Measurements from ENCODE around the gene AKAP12.
A peak's percentile ranks its signal among the peaks of the same experiment; 100 is the strongest.

AKAP12 gene, protein sequence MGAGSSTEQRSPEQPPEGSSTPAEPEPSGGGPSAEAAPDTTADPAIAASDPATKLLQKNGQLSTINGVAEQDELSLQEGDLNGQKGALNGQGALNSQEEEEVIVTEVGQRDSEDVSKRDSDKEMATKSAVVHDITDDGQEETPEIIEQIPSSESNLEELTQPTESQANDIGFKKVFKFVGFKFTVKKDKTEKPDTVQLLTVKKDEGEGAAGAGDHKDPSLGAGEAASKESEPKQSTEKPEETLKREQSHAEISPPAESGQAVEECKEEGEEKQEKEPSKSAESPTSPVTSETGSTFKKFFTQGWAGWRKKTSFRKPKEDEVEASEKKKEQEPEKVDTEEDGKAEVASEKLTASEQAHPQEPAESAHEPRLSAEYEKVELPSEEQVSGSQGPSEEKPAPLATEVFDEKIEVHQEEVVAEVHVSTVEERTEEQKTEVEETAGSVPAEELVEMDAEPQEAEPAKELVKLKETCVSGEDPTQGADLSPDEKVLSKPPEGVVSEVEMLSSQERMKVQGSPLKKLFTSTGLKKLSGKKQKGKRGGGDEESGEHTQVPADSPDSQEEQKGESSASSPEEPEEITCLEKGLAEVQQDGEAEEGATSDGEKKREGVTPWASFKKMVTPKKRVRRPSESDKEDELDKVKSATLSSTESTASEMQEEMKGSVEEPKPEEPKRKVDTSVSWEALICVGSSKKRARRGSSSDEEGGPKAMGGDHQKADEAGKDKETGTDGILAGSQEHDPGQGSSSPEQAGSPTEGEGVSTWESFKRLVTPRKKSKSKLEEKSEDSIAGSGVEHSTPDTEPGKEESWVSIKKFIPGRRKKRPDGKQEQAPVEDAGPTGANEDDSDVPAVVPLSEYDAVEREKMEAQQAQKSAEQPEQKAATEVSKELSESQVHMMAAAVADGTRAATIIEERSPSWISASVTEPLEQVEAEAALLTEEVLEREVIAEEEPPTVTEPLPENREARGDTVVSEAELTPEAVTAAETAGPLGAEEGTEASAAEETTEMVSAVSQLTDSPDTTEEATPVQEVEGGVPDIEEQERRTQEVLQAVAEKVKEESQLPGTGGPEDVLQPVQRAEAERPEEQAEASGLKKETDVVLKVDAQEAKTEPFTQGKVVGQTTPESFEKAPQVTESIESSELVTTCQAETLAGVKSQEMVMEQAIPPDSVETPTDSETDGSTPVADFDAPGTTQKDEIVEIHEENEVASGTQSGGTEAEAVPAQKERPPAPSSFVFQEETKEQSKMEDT (N-terminal part only)

DNA sequence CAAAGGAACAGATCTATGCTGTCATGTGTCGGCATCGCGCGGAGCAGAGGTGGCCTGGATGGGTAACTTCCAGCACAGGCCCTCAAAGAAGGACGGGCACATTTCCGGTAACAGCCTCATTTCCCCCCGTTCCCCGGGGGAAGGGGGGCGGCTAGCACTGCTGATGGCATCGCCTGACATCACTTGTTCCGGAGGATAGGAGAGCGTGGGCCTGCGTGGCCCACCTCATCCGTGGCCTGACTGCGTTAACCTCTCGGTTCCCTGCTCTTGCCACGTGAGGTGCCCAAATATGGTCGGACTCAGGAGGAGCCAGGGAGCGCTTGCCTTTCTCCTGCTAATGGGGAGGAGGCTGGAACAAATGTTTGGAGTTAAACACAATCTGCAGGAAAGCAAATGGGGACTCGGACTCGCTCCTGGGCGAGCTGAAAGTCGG, at the start of gene AKAP12:
Gene AKAP12, plus strand, starts transcription at position 365 of the 433 bp plus-strand sequence. CDS start 596 bp downstream, outside the sequence.
- DNase-seq (ENCODE audit: insufficient read length, low spot score) (no peak), FAIRE-seq (no peak)

DNA sequence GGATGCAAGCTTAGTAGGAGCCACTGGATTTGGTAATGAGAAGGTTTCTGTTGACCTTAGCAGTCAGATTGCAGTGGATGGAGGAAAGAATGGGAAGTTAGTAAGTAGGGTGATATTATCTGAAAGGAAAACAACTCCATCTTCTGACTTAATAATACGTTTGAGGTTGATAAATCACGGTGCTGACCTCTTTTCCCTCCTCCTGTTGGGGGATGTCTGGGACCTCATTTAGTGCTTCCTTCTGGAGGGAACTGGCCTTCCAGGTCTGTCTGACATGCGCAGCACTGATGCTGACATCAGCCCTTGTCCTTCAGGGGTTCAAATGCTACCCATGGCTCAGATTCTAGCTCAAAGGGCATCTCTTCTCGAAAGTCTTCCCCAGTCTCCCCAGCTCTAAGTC, 48.2 kb upstream of the AKAP12 start:
- FAIRE-seq (no peak), DNase-seq (ENCODE audit: insufficient read length, low spot score) (no peak)

DNA sequence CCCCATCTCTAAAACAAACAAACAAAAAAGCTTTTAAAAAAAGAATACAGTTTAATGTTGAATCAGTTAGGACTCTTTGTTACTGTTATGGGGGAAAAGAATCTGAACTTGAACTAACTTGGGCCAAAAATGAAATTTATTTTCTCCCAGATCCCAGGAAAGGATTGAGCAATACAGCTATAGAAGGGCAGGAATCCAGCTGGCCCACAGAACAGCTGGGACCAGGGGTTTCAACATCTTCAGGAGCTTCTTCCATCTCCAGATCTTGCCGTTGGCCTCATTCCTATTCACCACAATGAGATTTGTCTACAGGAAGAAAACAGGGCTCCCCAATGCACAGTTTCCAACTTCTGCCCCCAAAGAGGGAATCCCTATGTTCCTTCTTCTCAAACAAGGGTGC, 43.2 kb upstream of the AKAP12 start:
- FAIRE-seq (no peak), DNase-seq (ENCODE audit: insufficient read length, low spot score) (no peak)

DNA sequence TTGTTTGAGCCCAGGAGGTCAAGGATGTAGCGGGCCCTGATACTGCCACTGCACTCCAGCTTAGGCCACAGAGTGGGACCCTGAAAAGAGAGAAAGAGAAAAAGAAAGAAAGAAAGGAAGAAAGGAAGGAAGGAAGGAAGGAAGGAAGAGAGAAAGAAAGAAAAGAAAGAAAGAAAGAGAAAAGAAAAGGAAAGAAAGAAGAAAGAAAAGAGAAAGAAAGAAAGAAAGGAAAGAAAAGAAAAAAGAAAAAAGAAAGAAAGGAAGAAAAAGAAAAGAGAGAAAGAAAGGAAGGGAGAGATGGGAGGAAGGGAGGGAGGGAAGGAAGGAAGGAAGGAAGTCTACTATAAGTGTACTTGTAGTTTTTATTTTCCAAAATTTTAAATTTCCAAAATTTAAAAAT, 42.2 kb upstream of the AKAP12 start:
- no peak for DNase-seq (ENCODE audit: insufficient read length, low spot score)
- no peak for FAIRE-seq

DNA sequence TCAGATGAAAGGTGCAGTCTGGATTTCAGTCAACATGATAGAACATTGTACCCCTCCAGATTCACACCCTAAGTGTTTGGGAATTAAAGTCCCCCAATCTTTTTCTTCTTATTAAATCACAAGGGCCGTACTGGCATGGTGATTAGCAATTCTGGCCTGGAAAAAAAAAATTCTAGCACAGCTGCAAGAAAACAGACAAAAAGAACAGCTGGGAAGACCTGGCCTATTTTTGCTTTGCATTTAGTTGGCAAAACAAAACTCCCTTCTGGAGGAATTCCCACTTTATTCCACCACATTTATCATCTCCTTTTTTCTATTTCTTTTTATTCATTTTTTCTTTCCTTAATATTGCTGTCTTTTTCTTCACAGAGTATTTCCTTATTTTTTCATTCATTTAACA, 39.8 kb upstream of the AKAP12 start:
- DNase-seq (ENCODE audit: insufficient read length, low spot score) (no peak), FAIRE-seq (no peak)

DNA sequence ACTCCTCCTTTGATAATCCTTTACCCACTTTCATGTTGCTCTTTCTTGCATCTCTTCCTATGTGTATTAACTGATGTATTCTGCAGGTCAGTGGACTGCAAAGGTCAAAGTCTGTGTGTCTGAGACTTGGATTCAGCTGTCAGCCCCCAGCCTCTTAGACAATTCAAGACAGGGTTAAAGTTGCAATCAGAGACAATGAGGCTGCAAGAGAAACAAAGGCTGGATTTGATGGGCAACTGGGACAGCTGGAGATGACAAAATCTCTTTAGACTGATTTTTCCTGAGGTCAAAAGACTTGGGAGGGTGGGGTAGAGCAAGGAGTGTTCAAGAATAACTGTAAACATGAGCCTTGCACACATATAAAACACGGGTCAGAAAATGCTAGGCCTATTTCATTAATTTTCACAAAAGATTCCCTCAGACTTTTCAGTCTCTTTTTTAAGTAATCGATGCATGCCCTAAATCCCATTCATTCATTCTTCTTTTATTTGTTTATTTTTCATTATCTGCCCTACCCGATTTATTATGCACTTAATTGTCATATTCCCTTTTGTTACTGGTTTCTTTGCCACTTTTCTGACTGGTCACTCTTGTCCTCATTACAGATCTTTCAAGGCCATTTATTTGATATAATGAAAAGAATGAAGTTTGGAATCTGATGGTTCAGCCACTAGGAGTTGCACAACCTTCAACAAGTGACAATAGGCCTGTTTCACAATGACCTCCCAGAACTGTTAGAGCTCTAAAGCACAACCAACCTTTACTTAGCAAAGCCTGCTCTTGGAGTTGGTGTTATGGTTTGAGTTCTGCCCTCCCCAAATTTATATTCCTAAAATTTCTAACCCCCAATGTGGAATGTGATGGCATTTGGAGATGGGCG, 33.8 kb upstream of the AKAP12 start:
- FAIRE-seq (no peak), DNase-seq (ENCODE audit: insufficient read length, low spot score) (no peak)

DNA sequence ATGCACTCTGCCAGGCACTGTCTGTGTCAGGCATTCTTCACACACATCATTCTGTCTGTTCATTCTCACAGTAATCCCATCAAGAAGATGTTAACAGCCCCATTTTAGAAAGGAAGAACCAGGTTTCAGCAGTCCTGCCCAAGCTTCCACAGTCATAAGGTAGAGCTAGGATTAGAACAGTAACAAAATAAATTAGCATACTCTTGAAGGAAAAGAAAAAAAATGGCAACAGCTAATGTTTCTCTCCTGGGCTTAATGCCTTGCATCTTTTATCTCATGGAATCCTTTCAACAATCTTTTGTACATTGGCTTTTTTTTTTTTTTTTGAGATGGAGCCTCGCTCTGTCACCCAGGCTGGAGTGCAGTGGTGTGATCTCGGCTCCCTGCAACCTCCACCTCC, 32.1 kb upstream of the AKAP12 start:
- no peak for DNase-seq (ENCODE audit: insufficient read length, low spot score)
- FAIRE-seq = no peak

DNA sequence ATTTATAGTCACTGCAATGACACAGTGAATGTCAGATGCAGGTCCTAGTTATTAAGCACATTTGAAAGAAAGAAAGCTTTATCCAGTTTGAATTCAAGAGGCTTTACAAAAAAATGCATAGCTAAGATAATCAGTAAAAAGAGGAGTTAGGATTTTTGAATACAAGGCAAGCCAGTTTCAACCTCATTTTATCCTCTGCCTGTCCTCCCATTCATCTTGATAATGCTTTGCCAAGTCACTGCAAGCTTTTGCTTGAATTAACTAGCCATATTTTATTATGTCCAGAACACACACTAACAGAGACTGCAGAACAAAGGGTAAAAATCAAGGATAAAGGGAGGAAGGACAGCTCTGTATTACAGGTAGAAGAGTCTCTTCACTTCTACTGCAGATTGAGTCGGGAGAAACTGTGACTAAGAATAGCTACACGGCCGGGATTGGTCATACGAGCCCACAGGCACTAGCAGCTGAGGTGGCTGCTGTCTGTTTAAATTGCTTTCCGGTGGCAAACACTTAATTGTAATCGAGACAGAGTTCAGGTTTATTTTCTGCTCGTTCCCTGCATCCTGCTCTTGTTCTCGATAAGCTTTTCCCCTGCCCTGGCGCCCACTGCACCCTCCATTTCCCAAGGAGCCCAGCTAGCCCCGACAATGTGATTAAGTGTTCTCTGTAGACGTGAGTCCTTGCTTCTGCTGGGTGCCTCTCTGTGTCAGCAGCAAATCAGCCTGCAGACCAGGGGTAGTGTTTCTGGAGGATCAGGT, 30.5 kb upstream of the AKAP12 start:
- DNase-seq (ENCODE audit: insufficient read length, low spot score) (peak; percentile 39), FAIRE-seq (peak; percentile 44)

DNA sequence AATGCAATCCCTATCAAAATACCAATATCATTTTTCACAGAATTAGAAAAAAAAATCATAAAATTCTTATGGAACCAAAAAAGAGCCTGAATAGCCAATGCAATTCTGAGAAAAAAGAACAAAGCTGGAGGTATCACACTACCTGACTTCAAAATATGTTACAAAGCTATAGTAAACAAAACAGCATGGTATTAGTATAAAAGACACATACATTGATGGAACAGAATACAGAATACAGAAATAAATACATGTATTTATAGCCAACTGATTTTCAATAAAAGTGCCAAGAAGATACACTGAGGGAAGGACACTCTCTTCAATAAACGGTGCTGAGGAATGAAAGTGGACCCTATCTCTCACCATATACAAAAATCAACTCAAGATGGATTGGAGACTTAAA, 28.7 kb upstream of the AKAP12 start:
- FAIRE-seq = no peak
- no peak for DNase-seq (ENCODE audit: insufficient read length, low spot score)

DNA sequence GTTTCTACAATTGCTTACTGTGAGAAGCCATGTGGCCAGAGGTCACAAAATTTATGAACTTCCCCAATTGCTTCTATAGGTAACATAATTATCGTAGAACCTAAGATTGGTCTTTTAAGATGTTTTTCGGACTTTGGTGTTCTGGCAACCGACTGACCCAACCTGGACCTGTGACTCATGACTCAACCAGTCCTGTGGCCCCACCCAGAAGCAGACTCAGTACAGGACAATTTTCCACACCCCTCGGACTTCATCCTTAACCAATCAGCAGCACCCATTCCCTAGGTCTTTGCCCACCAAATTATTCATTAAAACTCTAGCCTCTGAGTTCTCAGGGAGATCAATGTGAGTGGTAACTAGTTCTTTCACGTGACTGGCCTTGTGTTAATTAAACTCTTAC, 26.4 kb upstream of the AKAP12 start:
- DNase-seq (ENCODE audit: insufficient read length, low spot score) (no peak), FAIRE-seq (no peak)

DNA sequence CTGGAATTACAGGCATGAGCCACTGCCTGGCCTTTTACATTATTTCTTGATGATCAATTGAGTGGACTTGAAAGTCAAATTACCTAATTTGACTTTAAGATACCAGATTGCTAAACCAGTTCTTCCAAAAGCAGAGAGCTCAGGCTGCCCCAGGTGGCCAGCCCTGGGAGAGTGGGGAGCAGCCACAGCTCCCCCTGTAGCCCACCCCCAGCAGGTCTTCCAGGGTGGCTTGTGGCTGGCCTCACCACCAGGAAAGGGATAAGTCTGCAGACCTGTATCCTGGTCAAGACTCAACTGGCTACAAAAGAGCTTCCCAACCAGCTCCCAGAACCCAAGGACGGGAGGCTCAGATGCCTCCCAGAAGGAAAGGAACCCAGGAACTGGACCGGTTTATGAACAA, 23.8 kb upstream of the AKAP12 start:
- no peak for FAIRE-seq
- DNase-seq (ENCODE audit: insufficient read length, low spot score) = no peak

DNA sequence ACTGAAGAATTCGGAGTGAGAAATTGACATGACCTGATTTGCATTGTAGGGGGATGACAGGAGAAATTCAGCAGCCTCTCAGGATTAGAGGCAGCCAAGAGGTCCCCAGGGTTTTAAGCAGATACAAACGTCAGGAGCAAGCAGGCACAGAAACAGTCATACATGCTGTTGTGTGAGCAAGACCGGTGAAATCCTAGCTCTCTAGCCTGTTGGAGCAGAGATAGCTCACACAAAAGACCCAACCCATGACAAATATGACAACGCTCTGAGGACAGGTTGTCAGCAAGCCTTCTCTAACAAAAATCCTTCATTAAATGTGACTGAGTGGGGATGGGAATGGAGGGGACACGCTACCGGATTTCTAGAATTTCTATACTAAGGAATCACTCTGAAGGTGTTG, 23.0 kb upstream of the AKAP12 start:
- FAIRE-seq (no peak), DNase-seq (ENCODE audit: insufficient read length, low spot score) (no peak)

DNA sequence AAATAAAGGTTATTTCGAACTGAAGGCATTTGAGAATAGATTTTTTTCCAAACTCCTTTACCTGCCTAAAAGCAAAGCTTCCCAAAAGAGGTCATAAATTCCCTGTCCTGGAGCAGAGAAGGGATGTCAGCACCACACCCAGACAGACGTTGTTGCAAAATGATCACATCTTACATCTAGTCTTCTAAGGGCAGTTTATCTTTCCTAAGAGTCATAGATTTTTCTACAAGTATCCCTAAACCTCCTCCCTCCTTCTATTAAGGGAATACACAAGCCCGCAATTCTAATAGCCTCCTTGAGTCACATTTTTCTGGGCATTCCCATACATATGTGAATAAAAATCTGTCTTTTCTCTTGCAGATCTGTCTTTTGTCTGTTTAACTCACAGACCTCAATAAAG, 20.6 kb upstream of the AKAP12 start:
- DNase-seq (ENCODE audit: insufficient read length, low spot score) (no peak), FAIRE-seq (no peak)

DNA sequence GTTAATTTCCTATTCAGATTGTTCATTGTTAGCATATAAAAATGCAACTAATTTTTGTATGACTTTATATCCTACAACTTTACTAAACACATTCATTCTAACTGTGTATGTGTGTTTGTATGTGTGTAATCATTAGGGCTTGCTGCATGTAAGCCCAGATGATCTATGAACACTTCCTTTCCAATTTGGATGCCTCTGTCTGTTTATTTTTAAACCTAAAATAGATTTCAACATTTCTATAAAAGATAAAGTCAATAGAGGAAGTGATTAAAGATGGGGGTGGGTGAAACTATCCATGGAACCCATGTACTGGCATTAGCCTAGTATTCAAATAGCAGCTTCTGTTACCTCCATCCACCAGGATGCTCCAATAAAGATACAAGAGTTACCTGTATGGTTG, 15.7 kb upstream of the AKAP12 start:
- no peak for DNase-seq (ENCODE audit: insufficient read length, low spot score)
- no peak for FAIRE-seq

DNA sequence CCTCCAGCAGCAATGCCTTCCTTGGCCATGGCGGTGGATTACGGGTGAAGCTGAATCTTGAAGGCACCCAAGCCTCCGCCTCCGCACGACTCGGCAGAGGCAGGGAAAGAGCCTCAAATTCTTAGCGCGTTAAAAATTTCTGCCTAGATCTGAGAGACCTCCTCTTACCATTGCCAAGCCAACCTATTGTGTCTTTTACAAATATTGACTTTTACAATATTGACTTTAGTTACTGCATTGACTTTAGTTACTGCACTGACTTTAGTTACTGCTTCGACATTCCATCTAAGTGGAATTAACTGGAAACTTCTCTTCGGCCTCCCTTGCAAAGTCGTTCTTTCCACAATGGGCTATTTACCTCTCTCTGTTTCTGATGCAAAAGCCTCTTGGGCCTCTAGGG, 13.8 kb upstream of the AKAP12 start:
- FAIRE-seq (no peak), DNase-seq (ENCODE audit: insufficient read length, low spot score) (no peak)

DNA sequence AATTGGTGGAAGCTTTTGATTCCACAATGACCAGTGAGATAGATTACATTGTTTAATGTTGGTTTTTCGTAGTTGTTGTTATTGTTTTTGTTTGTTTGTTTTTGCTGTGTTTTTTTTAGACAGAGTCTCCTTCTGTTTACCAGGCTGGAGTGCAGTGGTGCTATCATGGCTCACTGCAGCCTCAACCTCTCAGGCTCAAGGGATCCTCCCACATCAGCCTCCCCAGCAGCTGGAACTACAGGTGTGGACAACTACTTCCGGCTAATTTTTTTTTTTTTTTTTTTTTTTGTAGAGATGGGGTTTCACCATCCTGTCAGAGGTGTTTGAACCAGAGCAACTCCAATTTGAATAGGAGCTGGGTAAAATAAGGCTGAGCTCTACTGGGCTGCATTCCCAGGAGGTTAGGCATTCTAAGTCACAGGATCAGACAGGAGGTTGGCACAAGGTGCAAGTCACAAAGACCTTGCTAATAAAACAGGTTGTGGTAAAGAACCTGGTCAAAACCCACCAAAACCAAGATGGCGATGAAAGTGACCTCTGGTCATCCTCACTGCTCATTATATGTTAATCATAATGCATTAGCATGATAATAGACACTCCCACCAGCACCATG, 10.9 kb upstream of the AKAP12 start:
- no peak for DNase-seq (ENCODE audit: insufficient read length, low spot score)
- FAIRE-seq = no peak

DNA sequence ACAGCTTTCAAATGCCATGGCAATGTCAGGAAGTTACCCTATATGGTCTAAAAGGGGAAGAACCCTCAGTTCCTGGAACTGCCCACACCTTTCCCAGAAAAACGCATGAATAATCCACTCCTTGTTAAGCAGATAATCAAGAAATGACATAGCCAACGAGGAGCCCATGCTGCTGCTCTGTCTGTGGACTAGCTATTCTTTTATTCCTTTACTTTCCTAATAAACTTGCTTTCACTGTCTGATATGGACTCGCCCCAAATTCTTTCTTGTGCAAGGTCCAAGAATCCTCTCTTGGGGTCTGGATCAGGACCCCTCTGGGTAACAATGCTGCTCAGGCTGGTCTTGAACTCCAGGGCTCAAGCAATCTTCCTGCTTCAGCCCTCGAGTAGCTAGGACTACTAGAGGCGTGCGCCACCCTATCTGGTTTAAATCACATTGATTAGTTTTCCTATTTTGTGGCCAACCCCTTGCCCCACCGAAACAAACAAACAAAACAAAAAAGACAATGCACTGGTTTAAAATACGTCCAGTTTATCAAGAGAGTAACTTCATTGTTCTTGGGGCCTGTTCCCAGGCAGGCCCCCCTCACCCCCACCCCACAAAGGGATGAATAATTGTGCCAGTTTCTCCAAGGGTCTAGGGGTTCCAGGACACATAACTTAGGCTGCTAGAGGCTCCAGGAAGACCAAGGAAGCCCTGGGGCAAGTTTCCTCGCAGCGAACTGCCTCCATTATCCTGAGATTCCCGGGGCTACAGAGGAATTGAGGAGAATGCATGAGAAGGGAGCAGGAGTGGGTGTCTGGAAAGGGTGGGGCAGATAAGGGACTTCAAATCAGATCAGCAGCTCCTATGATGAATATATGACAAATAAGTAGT, 10.1 kb upstream of the AKAP12 start:
- no peak for FAIRE-seq
- no peak for DNase-seq (ENCODE audit: insufficient read length, low spot score)

DNA sequence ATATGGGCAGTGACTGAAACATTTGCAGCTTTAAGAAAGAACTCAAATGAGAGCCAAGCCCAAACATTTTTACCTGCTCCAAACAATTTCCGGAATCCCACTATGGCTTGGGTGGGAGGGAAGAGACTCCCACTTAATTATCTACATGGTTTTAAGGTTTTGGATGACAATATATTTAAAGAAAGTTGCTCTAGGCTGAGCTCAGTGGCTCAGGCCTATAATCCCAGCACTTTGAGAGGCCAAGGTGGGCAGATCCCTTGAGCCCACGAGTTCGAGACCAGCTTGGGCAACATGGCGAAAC, 9.5 kb upstream of the AKAP12 start:
- FAIRE-seq (no peak), DNase-seq (ENCODE audit: insufficient read length, low spot score) (no peak)
